Kidney epithelial cell (primary cell): ENCODE results near the gene IL9R. TPM values are rescaled to one million over a fixed set of nuclear protein-coding genes. Genes with fewer than 3 reads are reported as not detected.

Source experiments
- DNase-seq: peaks from one replicate; pipeline ENCODE4 v3.0.0-alpha.2; 2010; ENCODE audit warnings: low read depth
- H3K27me3 ChIP-seq: 2 replicates; pipeline ENCODE4 v1.6.0; 2011; ENCODE audit warnings: low read length; ENCODE audit not compliant: control insufficient read depth, insufficient read depth
- H3K36me3 ChIP-seq: 2 replicates; pipeline ENCODE4 v1.5.1; 2011; ENCODE audit warnings: low read length; ENCODE audit not compliant: control insufficient read depth, insufficient read depth
- H3K4me3 ChIP-seq: 2 replicates; pipeline ENCODE4 v1.5.1; 2011; ENCODE audit warnings: low read depth, mild to moderate bottlenecking, control low read depth, low read length
- total RNA-seq: library from RNA; depleted of rRNA; stranded (reverse); fragments of >200 nt; gene quantifications from 2 replicates; pipeline ENCODE4 v1.2.3, GENCODE V29; 2015
- TF ChIP-seq, protein P1 (sequence below): IDR thresholded peaks from 2 replicates; pipeline ENCODE4 v1.5.1; 2011; ENCODE audit warnings: mild to moderate bottlenecking, moderate library complexity, low read length, control low read depth, inconsistent platforms; ENCODE audit not compliant: insufficient read depth, poor library complexity, severe bottlenecking

Gene IL9R, protein sequence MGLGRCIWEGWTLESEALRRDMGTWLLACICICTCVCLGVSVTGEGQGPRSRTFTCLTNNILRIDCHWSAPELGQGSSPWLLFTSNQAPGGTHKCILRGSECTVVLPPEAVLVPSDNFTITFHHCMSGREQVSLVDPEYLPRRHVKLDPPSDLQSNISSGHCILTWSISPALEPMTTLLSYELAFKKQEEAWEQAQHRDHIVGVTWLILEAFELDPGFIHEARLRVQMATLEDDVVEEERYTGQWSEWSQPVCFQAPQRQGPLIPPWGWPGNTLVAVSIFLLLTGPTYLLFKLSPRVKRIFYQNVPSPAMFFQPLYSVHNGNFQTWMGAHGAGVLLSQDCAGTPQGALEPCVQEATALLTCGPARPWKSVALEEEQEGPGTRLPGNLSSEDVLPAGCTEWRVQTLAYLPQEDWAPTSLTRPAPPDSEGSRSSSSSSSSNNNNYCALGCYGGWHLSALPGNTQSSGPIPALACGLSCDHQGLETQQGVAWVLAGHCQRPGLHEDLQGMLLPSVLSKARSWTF
- total RNA-seq, result 0.27 TPM in 1 of 2 replicates, not detected in the other

DNA sequence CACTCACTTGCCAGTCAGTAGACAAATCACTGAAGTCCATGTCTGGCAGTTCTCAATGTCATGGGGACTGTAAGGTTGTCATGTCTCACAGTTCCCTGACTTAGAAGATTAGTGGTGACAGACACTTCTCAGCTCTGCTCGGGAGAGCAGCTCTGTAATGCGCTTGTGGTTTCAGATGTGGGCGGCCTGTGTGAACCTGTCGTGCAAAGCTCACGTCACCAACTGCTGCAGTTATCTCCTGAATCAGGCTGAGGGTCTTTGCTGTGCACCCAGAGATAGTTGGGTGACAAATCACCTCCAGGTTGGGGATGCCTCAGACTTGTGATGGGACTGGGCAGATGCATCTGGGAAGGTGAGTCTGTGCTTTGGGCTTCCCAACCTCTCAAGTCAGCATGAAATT lies at the start of gene IL9R:
TSS of gene IL9R (plus strand) at position 261 of the 400 bp plus-strand sequence. CDS start at position 325, 64 bp downstream.
- no peaks in the 10 kb centered on the region for H3K27me3 ChIP-seq
- H3K4me3 ChIP-seq, result no peak within 1 kb of the TSS
- no peaks in the 10 kb centered on the region for H3K36me3 ChIP-seq
- DNase-seq, result no peak
- TF ChIP-seq, protein P1, sequence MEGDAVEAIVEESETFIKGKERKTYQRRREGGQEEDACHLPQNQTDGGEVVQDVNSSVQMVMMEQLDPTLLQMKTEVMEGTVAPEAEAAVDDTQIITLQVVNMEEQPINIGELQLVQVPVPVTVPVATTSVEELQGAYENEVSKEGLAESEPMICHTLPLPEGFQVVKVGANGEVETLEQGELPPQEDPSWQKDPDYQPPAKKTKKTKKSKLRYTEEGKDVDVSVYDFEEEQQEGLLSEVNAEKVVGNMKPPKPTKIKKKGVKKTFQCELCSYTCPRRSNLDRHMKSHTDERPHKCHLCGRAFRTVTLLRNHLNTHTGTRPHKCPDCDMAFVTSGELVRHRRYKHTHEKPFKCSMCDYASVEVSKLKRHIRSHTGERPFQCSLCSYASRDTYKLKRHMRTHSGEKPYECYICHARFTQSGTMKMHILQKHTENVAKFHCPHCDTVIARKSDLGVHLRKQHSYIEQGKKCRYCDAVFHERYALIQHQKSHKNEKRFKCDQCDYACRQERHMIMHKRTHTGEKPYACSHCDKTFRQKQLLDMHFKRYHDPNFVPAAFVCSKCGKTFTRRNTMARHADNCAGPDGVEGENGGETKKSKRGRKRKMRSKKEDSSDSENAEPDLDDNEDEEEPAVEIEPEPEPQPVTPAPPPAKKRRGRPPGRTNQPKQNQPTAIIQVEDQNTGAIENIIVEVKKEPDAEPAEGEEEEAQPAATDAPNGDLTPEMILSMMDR, result no peak

DNA sequence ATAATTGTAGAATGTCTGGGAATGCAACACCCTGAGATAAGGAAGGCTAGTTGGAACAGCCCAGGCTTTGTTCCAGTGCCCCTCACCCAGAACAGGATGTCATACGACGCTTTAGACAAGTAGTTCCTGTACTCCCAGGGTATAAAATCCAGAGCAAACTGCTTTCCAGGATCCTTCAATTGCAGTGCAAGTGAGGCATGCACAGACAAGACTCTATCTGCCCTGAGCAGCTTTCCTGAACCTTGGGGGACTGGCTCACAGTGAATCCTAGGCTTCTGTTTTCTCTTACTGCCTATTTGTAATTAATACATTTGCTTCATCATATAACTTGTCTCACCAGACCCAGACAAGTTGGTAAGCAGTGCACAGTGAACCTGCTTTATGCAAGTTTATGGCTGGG lies 48.4 kb upstream of the IL9R start:
- H3K27me3 ChIP-seq, result no peaks in the 10 kb centered on the region
- H3K4me3 ChIP-seq, result no peak overlapping the region
- TF ChIP-seq, protein P1, result no peak
- DNase-seq, result no peak
- no peaks in the 10 kb centered on the region for H3K36me3 ChIP-seq

DNA sequence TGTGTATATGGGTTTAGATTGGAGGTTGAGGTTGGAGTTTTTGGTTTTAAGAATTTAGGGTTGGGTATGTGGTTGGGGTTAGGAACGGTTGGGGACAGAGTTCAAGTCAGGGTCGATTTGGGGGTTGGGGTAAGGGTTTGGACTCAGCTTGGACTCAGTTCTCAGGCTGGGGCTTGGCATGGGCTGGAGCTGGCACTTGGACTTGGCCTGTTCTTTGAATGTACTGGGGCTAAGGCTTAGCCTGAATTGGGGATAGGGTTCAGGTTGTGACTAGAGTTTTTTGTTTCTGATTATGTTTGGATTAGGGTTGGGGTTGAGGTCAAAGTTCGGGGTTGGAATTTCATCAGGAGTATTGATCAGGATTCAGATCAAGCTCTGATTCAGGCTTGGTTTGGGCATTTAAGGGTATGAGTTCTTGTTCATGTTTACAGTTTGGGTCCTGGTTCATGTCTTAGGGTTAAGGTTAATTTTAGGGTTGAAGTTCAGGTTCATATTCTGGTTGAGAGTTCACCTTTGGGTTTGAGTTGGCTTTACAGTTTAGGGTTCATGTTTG lies 46.2 kb upstream of the IL9R start:
- Histone ChIP-seq H3K27me3 (no peaks in the 10 kb centered on the region), H3K36me3 (no peaks in the 10 kb centered on the region), H3K4me3 (no peak overlapping the region)
- TF ChIP-seq, protein P1, result no peak
- no peak for DNase-seq

DNA sequence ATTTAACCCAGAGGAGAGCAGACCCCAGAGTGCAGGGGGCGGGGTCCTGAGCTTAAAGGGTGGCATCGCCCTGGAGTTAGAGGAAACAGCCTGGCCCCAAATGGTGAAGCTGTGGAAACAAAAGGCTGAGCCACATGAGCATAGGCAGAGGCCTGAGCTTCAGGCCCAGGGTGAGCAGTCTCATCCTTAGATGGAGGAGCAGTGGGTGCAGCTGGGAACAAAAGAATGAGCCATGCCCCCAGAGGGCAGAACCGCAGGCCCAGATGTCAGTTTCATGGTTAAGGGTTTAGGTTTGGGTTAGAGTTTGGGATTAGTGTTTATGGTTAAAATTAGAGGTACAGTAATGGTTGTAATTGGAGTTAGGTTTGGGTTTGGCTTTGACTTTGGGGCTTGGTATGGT lies 44.4 kb upstream of the IL9R start:
- H3K4me3 ChIP-seq, result no peak overlapping the region
- no peak for DNase-seq
- TF ChIP-seq, protein P1, result no peak

DNA sequence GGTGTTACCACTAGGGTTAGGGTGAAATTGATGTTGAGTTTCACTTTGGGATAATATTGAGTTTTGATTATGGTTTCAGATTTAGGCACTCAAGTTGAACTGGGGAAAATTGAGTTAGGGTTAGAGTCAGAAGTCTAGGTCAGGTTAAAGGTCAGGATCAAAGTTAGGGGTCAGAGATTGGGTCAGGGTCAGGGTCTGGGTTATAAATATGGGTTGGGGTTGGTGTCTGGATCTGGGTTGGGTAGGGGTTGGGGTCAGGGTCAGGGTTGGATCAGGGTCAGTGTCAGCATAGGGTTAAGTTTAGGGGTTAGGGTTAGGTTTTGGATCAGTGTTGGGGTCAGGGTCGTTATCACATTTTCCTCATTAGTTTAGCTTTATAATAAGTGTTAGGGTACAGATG lies 42.7 kb upstream of the IL9R start:
- no peak overlapping the region for H3K4me3 ChIP-seq
- no peaks in the 10 kb centered on the region for H3K36me3 ChIP-seq
- no peaks in the 10 kb centered on the region for H3K27me3 ChIP-seq
- TF ChIP-seq, protein P1, result no peak
- no peak for DNase-seq

More for the DNA sequence above, 44.4 kb upstream of the IL9R start:
- no peaks in the 10 kb centered on the region for H3K36me3 ChIP-seq
- no peaks in the 10 kb centered on the region for H3K27me3 ChIP-seq
